ENCODE measurements around the gene ZBTB46.

GRCh38 chr20:63785691-63786131 is 45.4 kb downstream of the ZBTB46 start:
- TF ChIP-seq CTCF (conservative IDR thresholded peaks at IDR 0.05; ENCODE audit: low read depth, low read length) (no peak), EZH2 (IDR thresholded peaks at IDR 0.05; ENCODE audit: borderline replicate concordance, low read depth, low read length, poor library complexity, severe bottlenecking) (no peak)

All from A673 (cell line).